Ectodermal cell (in vitro differentiated cells): ENCODE results near the gene SLC23A1.
"Not testable (repeated sequence)": the region's sequence is repeated elsewhere in the genome, so short reads cannot be mapped to it uniquely, and the experiment has no call there.

ENCODE experiments used
- H3K27ac ChIP-seq: 2 replicates; pipeline ENCODE4 v1.7.0; 2013; ENCODE audit warnings: mild to moderate bottlenecking, low read depth, low read length; ENCODE audit not compliant: insufficient read depth, poor library complexity, severe bottlenecking
- H3K27me3 ChIP-seq: 2 replicates; pipeline ENCODE4 v1.7.0; 2013; ENCODE audit warnings: mild to moderate bottlenecking, low read length; ENCODE audit not compliant: insufficient read depth, control insufficient read depth, poor library complexity, severe bottlenecking
- H3K36me3 ChIP-seq: one replicate; pipeline ENCODE4 v1.7.0; 2013; ENCODE audit warnings: low read length; ENCODE audit not compliant: control insufficient read depth, insufficient read depth
- H3K4me1 ChIP-seq: one replicate; pipeline ENCODE4 v1.7.0; 2013; ENCODE audit warnings: low read length; ENCODE audit not compliant: control insufficient read depth, insufficient read depth
- H3K4me3 ChIP-seq: 2 replicates; pipeline ENCODE4 v1.7.0; 2013; ENCODE audit warnings: low read depth, low read length, control low read depth; ENCODE audit not compliant: insufficient read depth
- H3K9me3 ChIP-seq: 2 replicates; pipeline ENCODE4 v1.7.0; 2013; ENCODE audit warnings: mild to moderate bottlenecking, low read length, moderate library complexity; ENCODE audit not compliant: control insufficient read depth
- WGBS, 2 experiments: methylation state at CpG; one replicate each; pipeline ENCODE4 v1.1.7; 2013; ENCODE audit warnings: missing lambda C conversion rate in 2 of 2; 5-methylcytosine and 5-hydroxymethylcytosine counted together

SLC23A1 gene

GRCh38 chr5:139368613-139369012 lies 14.5 kb downstream of the SLC23A1 start:
- Histone ChIP-seq H3K27me3 (no peaks in the 10 kb centered on the region), H3K27ac (no peak overlapping the region), H3K4me1 (no peaks in the 10 kb centered on the region), H3K4me3 (no peak overlapping the region), H3K9me3 (no peaks in the 10 kb centered on the region), H3K36me3 (peaks cover 46% of the 10 kb centered on the region)
- WGBS, 2 experiments = 97 to 99% methylated on average over 2 of the region's 2 CpGs

GRCh38 chr5:139364466-139364865 lies 18.6 kb downstream of the SLC23A1 start:
- Histone ChIP-seq H3K27me3 (no peaks in the 10 kb centered on the region), H3K27ac (no peak overlapping the region), H3K4me1 (no peaks in the 10 kb centered on the region), H3K36me3 (peaks cover 43% of the 10 kb centered on the region), H3K9me3 (no peaks in the 10 kb centered on the region), H3K4me3 (no peak overlapping the region)
- WGBS, 2 experiments = 98 to 100% methylated on average over 2 of the region's 2 CpGs

- Histone ChIP-seq H3K27me3 (no peaks in the 10 kb centered on the region), H3K4me1 (no peaks in the 10 kb centered on the region), H3K4me3 (no peak overlapping the region), H3K27ac (no peak overlapping the region), H3K9me3 (no peaks in the 10 kb centered on the region), H3K36me3 (peaks cover 43% of the 10 kb centered on the region)
- 96 to 97% methylated on average over 2 of the region's 2 CpGs for WGBS, 2 experiments
Measured at GRCh38 chr5:139363937-139364336, 19.2 kb downstream of the SLC23A1 start.

DNA sequence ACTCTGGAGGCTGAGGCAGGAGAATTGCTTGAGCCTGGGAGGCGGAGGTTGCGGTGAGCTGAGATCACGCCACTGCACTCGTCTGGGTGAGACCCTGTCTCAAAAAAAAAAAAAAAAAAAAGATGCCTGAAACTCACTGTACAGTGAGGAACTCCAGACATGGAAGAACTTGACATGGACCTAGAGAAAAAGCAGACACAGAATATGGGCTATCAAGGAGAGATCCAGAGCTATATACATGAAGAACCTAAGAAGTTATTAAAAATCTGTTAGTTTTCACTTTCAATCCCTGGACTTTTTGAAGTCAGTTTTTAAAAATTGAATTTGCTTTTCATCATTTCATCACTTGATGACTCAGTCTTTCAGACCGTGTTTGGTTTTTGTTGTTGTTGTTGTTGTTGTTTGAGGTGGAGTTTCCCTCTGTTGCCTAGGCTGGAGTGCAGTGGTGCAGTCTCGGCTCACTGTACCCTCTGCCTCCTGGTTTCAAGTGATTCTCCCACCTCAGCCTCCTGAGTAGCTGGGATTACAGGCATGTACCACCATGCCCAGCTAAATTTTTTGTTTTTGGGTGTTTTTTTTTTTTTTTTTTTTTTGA lies 21.2 kb downstream of the SLC23A1 start:
- Histone ChIP-seq H3K27ac (no peak overlapping the region), H3K36me3 (peaks cover 36% of the 10 kb centered on the region), H3K27me3 (no peaks in the 10 kb centered on the region), H3K4me3 (no peak overlapping the region), H3K4me1 (no peaks in the 10 kb centered on the region), H3K9me3 (no peaks in the 10 kb centered on the region)
- 93 to 97% methylated on average over 6 of the region's 6 CpGs for WGBS, 2 experiments

DNA sequence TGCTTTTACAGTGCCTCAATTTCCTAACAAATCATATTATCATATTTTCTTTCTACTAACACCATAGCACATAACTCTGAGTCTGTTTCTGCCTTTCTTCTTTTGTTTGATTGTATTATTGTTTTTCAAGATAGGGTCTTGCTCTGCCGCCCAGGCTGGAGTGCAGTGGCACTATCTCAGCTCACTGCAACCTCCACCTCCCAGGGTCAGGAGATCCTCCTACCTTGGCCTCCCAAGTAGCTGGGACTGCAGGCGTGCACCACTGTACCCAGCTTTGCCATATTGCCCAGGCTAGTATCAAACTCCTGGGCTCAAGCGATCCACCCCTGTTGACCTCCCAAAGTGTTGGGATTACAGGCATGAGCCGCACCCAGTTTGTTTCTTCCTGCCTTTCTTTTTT lies 22.7 kb downstream of the SLC23A1 start:
- Histone ChIP-seq H3K4me3 (no peak overlapping the region), H3K36me3 (peaks cover 21% of the 10 kb centered on the region)
- 86 to 95% methylated on average over 4 of the region's 4 CpGs for WGBS, 2 experiments

GRCh38 chr5:139358064-139358463 lies 25.0 kb downstream of the SLC23A1 start:
- Histone ChIP-seq H3K4me1 (no peaks in the 10 kb centered on the region), H3K4me3 (no peak overlapping the region), H3K27ac (no peak overlapping the region), H3K36me3 (peaks cover 6% of the 10 kb centered on the region), H3K27me3 (no peaks in the 10 kb centered on the region), H3K9me3 (no peaks in the 10 kb centered on the region)

More for the DNA sequence above, 22.7 kb downstream of the SLC23A1 start:
- Histone ChIP-seq H3K27me3 (no peaks in the 10 kb centered on the region), H3K4me1 (no peaks in the 10 kb centered on the region), H3K27ac (no peak overlapping the region), H3K9me3 (no peaks in the 10 kb centered on the region)

- not testable (repeated sequence) for H3K27ac ChIP-seq, H3K36me3 ChIP-seq, H3K4me3 ChIP-seq, H3K9me3 ChIP-seq, H3K27me3 ChIP-seq, H3K4me1 ChIP-seq
- WGBS, 2 experiments = 95% methylated on average over 8 of the region's 8 CpGs
Measured at GRCh38 chr5:139355900-139356299, 27.2 kb downstream of the SLC23A1 start.

DNA sequence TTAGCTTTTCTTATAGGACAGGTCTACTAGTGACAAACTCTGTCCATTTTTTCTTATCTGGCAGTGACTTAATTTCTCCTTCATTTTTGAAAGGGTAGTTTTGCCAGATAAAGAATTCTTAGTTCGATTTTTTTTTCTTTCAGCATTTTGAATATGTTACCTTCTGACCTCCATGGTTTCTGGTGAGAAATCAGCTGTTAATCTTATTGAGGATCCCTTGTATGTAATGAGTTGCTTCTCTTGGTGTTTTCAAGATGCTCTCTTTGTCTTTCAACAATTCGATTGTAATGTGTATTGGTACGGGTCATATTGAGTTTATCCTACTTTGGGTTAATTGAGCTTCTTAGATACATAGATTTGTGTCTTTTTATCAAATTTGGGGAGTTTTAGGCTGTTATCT lies 28.9 kb downstream of the SLC23A1 start:
- H3K27ac ChIP-seq = no peak overlapping the region
- H3K4me3 ChIP-seq = no peak overlapping the region
- WGBS, 2 experiments = 98% methylated on average over 3 of the region's 3 CpGs
- no peaks in the 10 kb centered on the region for H3K27me3 ChIP-seq
- H3K36me3 ChIP-seq = peaks cover 4% of the 10 kb centered on the region
- no peaks in the 10 kb centered on the region for H3K9me3 ChIP-seq
- H3K4me1 ChIP-seq = no peaks in the 10 kb centered on the region

DNA sequence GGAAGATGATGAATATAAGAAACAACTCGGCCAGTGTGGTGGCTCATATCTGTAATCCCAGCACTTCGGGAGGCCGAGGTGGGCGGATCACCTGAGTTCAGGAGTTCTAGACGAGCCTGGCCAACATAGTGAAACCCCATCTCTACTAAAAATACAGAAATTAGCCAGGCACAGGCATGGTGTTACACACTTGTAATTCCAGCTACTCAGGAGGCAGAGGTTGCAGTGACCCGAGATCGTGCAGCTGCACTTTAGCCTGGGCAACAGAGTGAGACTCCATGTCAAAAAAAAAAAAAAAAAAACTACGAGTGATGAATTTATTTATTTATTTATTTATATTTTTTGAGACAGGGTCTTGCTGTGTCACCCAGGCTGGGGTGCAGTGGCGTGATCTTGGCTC lies 35.2 kb downstream of the SLC23A1 start:
- 92 to 94% methylated on average over 8 of the region's 9 CpGs for WGBS, 2 experiments
- not testable (repeated sequence) for H3K27me3 ChIP-seq, H3K27ac ChIP-seq, H3K4me3 ChIP-seq, H3K9me3 ChIP-seq, H3K4me1 ChIP-seq
- peaks cover 12% of the 10 kb centered on the region for H3K36me3 ChIP-seq

GRCh38 chr5:139345442-139345841 lies 37.7 kb downstream of the SLC23A1 start:
- not testable (repeated sequence) for H3K4me3 ChIP-seq, H3K27ac ChIP-seq, H3K27me3 ChIP-seq, H3K4me1 ChIP-seq, H3K9me3 ChIP-seq
- WGBS, 2 experiments = 96 to 97% methylated on average over 8 of the region's 8 CpGs
- H3K36me3 ChIP-seq = peaks cover 12% of the 10 kb centered on the region

DNA sequence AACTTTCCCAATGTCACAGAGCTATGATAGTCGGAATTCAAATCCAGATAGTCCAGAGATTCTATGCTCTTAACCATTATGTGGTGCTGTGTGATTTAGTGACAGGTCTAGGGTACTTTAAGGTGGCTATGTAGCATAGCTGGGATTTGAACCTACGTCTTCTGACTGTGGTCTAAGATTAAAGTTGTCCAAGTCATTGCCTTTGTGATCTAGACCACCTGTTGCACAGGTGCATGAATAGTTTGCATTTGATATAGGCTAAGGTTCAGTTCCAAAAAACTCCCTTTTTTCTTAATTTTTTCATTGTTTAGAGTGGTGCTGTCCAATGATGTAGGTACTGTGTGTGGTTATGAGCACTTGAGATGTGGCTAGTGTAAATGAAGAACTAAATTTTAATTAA lies 38.9 kb downstream of the SLC23A1 start:
- 98 to 100% methylated on average over 2 of the region's 2 CpGs for WGBS, 2 experiments
- H3K27me3 ChIP-seq = peaks cover 3% of the 10 kb centered on the region
- H3K36me3 ChIP-seq = peaks cover 12% of the 10 kb centered on the region
- H3K4me1 ChIP-seq = peaks cover 8% of the 10 kb centered on the region
- no peaks in the 10 kb centered on the region for H3K9me3 ChIP-seq
- H3K27ac ChIP-seq = no peak overlapping the region
- no peak overlapping the region for H3K4me3 ChIP-seq
